H1 (cell line): ENCODE data around the gene OR10G7. TPM values are rescaled to one million over a fixed set of nuclear protein-coding genes. Genes with fewer than 3 reads are reported as not detected.

Experiments used
- CEBPB ChIP-seq: IDR thresholded peaks from 2 replicates; pipeline ENCODE4 v1.6.1; 2012; ENCODE audit warnings: low read depth, low read length
- FOSL1 ChIP-seq: IDR thresholded peaks from 2 replicates; pipeline ENCODE4 v1.6.1; 2011; ENCODE audit warnings: mild to moderate bottlenecking, low read depth, low read length, moderate library complexity; ENCODE audit not compliant: insufficient read depth
- HDAC6 ChIP-seq: IDR thresholded peaks from one replicate; pipeline ENCODE4 v1.7.1; 2012; ENCODE audit warnings: low read depth, mild to moderate bottlenecking, inconsistent platforms, low read length, moderate library complexity
- KDM1A ChIP-seq: fragments of 200-600, 300-600 bp; sonication (generic); IDR thresholded peaks from 2 replicates; pipeline ENCODE4 v1.7.1; 2016; ENCODE audit warnings: mild to moderate bottlenecking, low read length, borderline replicate concordance
- RXRA ChIP-seq: IDR thresholded peaks from 2 replicates; pipeline ENCODE4 v1.6.1; 2011; ENCODE audit warnings: low read depth, mild to moderate bottlenecking, low read length, moderate library complexity; ENCODE audit not compliant: insufficient read depth
- SIN3A ChIP-seq, 2 experiments: IDR thresholded peaks in 1 of 2; conservative IDR thresholded peaks in 1 of 2; 2 replicates each; pipeline ENCODE4 v1.6.1; 2011 to 2012; ENCODE audit warnings: low read length in 2 of 2, improper control_type of control experiment in 1 of 2, low read depth in 1 of 2, mild to moderate bottlenecking in 1 of 2
- TCF12 ChIP-seq: IDR thresholded peaks from 2 replicates; pipeline ENCODE4 v1.6.1; 2011; ENCODE audit warnings: low read depth, mild to moderate bottlenecking, low read length
- polyA plus RNA-seq, 7 experiments: library from polyadenylated mRNA; depleted of rRNA in 3 of 7; stranded (reverse) in 5 of 7; unstranded in 2 of 7; fragments of >200 nt in 5 of 7; fragments of 200-250 nt in 2 of 7; gene quantifications; 1 replicate in 5 of 7; 2 replicates in 1 of 7; 4 replicates in 1 of 7; pipeline versions ENCODE4 v1.2.1 to v1.2.3, GENCODE V29; 2011 to 2013; ENCODE audit warnings: missing spikeins in 2 of 7, mixed read lengths in 2 of 7
- total RNA-seq: library from RNA; stranded (reverse); fragmentation: NEBNext Ultra II Directional; extraction: Animal tissue kit (Norgen Biotek cat#: 25700); gene quantifications from 2 replicates; pipeline ENCODE4 v1.2.1, GENCODE V29; 2021
- TF ChIP-seq, protein P1 (sequence below): IDR thresholded peaks from 2 replicates; pipeline ENCODE4 v1.6.1; 2012; ENCODE audit warnings: inconsistent platforms

OR10G7 gene
- total and polyA plus RNA-seq, 2 of the 8 experiments (the other 6 are each of a cell fraction or from before 2014, with no cell fraction given): not detected

DNA sequence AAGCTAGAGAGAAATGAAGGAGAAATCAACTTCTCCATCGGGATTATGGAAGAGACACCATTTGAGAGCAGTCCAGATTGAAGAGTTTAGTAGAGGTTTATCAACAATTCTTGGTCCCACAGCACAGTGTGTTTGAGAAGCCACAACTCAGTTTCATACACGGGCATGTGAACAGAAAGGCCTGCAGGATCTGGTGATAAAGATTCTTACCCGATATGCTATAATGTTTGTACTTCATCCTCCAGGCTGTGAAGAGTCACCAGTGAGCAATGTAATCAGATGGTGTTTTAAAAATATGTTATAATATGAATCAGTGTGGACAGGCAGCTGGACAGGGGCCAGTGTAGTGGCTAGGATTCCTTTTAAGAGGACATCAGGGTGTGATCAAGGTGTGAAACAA is 44.5 kb upstream of the OR10G7 start (continued):
- TF ChIP-seq, protein P1, sequence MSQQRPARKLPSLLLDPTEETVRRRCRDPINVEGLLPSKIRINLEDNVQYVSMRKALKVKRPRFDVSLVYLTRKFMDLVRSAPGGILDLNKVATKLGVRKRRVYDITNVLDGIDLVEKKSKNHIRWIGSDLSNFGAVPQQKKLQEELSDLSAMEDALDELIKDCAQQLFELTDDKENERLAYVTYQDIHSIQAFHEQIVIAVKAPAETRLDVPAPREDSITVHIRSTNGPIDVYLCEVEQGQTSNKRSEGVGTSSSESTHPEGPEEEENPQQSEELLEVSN: no peak
- TF ChIP-seq KDM1A (no peak), RXRA (no peak), TCF12 (no peak), CEBPB (no peak), SIN3A (conservative IDR thresholded peaks at IDR 0.05 in 1 of 2, IDR thresholded peaks at IDR 0.05 in 1 of 2; ENCODE audit: low read depth in 1 of 2, low read length in 2 of 2) (no peak), FOSL1 (no peak), HDAC6 (no peak)
